ENCODE results near the gene TMEM120B. TPM values are rescaled to one million over a fixed set of nuclear protein-coding genes. Genes with fewer than 3 reads are reported as not detected.
"Not testable (repeated sequence)": the region's sequence is repeated elsewhere in the genome, so short reads cannot be mapped to it uniquely, and the experiment has no call there.

TMEM120B gene
- 7.8 TPM for total RNA-seq

DNA sequence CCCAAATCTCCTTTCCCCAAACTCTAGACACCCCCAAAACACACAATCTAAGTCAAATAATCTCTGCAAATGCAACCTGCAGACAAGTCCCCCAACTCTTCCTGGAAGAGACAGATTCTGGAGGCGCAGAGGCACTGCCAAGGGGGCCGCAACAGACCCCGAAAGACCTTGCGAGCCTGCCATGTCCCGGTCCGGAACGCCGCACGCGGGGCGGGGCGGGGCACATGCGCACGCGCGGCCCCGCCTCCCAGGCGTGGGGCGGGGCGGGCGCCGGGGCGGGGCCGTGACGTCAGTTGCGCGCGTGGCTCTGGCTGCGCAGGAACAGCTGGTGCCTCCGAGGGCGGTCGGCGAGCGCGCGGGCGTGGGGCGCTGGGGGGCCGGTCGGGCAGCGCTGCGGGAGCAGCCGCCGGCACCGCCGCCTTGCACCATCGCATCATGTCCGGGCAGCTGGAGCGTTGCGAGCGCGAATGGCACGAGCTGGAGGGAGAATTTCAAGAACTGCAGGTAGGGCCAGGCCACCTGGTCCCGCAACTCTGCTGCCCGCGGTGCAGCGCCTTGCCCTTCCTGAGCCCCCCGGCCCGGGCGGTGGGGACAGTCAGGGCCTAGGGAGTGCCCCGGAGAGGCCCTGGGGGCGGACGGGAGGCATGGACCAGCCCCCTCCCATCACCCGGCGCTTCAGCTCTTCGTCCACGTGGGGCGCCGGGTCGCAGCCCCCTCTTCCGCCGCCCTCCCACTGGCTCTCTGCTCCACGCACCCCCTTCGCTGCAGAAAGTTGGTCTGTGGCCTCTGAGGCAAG lies at the start of gene TMEM120B:
Gene TMEM120B (plus strand): TSS at position 292 of the 796 bp plus-strand sequence. CDS start 144 bp downstream, at position 436.
- peak; percentile 79 to 83 (median 82) for DNase-seq (ENCODE audit: low read depth in 2 of 3, low spot score in 2 of 3)

DNA sequence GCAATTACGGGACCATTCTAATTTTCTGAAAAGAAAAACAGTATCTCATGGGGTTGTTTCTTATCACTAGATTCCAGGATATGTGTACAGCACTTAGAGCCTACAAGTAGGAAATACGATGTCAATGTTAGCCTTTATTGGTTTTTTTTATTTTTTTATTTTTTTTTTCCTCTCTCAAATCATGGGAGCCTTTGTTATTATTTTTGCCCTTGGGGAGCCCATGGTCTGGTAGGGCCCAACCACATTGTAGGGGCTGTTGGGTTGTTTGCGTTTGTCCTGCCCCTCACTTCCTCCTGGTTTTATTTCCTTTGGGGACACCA lies 49.0 kb upstream of the TMEM120B start:
- no peak for DNase-seq (ENCODE audit: low read depth in 2 of 3, low spot score in 2 of 3)

DNA sequence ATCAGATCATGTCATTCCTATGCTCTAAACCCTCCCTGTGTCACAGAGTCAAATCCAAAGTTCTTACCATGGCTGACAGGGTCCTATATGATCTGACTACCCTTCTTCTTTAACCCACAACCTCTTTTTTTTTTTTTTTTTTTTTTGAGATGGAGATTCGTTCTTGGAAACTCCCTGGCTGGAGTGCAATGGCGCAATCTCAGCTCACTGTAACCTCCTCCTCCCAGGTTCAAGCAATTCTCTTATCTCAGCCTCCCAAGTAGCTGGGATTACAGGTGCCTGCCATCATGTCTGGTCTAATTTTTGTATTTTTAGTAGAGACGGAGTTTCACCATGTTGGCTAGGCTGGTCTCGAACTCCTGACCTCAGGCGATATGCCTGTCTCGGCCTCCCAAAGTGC lies 45.7 kb upstream of the TMEM120B start:
- DNase-seq (ENCODE audit: low read depth in 2 of 3, low spot score in 2 of 3), result not testable (repeated sequence)

DNA sequence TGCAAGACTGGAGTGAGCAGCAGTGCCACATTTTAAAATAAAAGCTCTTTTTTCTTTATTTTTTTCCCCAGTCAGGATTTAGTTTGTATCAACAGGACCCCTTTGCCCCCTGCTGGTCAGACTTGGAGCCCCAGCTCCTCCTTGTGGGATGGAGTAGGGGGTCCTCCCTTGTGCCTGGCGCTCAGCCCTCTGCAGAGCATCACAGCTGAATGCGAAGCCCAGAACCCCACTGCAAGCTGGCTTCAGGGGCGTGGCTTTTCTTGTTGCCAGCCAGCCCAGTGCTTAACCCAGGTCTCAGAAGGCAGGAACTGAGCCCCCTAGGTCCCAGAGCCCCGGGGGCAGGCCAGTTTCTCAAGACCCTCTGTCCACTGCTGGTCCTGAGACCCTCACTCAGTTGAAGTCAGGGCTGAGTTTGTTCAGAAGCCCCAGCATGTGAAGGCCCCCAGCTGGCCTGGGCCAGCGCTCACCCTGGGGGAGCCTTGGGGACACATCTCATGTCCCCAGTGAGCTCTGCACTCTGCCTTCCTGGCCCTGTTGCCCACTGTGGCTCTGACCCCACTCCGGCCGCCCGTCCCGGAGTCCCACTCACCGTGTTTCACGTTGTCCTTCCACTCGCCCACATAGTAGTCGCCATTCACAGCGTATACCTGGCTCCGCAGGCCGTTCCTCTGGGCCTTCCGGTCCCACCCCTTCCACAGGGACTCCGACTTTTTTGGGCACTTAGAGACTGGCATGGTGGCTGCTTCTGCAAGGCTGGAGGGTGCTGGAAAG lies 43.6 kb upstream of the TMEM120B start:
- DNase-seq (ENCODE audit: low read depth in 2 of 3, low spot score in 2 of 3), result peak in 2 of 3 donors; percentile 73 to 84

DNA sequence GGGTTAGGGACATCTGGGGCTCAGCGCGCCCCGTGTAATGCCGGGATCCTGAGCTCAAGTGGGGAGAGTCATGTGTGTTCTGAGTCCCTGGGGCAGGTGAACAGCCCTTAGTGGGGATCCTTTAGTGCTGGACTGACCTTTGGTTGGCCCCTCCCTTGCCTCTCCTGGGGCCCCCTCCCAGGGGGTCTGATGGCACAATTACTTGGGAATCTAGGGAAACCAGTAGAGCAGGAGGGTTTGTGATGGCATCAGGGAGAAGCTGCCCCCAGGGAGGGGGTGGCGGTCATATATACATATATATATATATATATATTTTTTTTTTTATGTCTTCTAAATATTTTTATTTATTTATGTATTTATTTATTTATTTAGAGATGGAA lies 43.0 kb upstream of the TMEM120B start, which contains the start of gene MORN3:
Gene MORN3 (minus strand): TSS at position 134 of the 380 bp plus-strand sequence. CDS start 171 bp downstream, outside the sequence.
- DNase-seq (ENCODE audit: low read depth in 2 of 3, low spot score in 2 of 3), result no peak

DNA sequence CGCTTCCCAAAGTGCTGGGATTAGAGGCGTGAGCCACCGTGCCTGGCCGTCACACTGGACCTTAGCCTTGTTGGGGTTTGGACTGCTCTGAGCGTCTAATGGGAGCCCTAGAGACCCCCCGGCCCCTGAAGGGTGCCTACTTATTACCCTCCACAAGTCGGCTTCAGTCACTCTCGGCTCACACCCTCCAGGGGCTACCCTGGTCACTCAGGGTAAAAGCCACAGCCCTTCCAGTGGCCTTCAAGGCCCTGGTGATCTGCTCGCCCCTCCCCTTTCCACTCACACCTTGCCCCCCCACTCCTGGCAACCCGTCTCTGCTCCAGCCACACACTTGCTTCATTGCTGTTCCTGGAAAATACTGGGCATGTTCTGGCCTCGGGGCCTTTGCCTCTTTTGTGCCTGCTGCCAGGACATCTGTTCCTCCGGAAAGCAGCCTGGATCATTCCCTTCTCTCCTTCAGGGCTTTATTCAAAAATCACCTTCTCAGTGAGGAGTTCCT lies 39.5 kb upstream of the TMEM120B start:
- DNase-seq (ENCODE audit: low read depth in 2 of 3, low spot score in 2 of 3), result no peak

DNA sequence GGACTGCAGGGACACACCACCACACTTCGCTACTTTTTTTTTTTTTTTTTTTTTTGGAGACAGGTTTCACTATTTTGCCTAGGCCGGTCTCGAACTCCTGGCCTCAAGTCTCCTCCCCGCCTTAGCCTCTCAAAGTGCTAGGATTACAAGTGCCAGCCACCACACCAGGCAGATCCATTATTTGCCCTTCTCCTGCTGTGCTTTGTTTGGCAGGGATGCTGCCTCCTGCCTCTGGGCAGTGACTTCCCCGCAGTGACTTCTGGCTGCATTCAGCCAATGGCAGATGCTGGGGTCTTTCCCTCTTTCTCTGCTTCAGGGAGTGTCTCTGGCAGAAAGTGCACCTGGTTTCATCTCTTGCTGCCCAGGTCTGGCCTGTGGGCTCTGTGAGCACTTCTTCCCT lies 36.4 kb upstream of the TMEM120B start:
- DNase-seq (ENCODE audit: low read depth in 2 of 3, low spot score in 2 of 3), result no peak

DNA sequence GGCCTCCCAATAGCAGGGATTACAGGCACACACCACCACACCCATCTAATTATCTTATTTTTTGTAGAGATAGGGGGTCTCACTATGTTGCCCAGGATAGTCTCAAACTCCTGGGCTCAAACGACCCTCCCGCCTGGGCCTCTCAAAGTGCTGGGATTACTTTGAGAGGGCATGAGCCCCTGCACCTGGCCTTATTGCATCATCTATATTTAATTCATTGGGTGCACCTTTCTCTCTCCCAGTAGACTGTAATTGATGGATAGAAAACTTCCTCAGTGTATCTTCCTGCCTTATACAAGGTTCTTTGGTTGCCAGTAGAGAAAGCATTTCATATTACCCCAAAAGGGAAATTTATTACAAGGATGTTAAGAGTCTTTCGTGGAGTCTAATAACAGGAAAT lies 34.2 kb upstream of the TMEM120B start:
- DNase-seq (ENCODE audit: low read depth in 2 of 3, low spot score in 2 of 3), result no peak

DNA sequence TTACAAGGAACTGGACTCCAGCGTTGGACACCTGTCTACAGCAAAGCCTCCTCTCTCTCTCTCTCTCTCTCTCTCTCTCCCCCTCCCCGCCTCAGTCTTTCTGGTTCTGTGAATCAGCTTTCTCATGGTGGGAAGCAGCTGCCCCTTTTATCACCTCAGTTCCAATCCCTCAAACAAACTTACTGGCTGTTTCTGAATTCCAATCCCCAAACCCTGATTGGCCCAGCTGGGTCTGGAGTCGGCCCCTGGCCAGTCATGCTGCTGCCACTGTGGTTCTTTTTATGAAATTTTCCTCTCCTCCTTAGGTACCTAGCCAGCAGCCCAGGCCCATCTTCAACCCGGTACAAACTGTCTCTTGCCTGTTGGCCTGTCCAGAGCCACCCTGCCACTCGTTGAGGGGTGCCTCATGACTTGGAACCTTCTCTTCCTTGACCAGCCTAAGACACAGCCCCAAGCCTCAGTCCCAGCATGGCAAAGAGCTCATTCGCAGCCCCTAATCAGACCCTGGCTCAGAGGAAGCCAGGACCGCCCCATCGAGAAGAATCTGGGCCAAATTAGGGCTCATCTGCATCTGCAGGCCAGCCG lies 33.7 kb upstream of the TMEM120B start:
- DNase-seq (ENCODE audit: low read depth in 2 of 3, low spot score in 2 of 3), result no peak

DNA sequence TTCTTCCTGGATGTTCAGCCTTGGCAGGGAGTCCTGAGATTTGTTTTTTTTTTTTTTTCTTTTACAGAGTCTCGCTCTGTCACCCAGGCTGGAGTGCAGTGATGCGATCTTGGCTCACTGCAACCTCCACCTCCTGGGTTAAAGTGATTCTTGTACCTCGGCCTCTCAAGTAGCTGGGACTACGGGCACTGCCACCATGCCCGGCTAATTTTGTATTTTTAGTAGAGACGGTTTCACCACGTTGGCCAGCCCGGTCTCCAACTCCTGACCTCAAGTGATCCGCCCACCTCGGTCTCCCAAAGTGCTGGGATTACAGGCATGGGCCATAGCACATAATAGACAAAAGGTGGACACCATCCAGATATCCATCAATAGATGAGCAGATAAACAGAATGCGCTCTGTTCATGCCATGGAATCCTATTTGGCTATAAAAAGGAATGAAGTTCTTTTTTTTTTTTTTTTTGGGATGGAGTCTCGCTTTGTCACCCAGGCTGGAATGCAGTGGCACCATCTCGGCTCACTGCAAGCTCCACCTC lies 32.8 kb upstream of the TMEM120B start:
- not testable (repeated sequence) for DNase-seq (ENCODE audit: low read depth in 2 of 3, low spot score in 2 of 3)

DNA sequence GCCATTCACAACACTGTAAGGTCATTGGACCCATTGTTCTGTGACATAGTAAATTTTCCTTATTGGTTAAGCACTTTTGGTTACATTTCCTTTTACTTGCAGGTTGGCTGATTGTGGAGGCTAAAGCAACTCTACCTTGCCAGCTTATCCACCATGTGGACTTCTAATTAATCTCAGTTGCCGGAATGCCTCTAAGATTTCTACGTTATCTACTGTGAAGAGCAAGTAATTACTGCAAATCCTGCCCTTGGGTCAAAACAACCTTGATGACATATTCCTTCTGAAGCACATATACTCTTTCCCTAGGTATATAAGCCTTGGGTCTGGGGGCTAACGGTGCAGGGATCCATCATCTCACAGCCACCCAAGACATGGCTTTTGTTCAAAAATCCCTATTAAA lies 23.6 kb upstream of the TMEM120B start:
- DNase-seq (ENCODE audit: low read depth in 2 of 3, low spot score in 2 of 3), result no peak

DNA sequence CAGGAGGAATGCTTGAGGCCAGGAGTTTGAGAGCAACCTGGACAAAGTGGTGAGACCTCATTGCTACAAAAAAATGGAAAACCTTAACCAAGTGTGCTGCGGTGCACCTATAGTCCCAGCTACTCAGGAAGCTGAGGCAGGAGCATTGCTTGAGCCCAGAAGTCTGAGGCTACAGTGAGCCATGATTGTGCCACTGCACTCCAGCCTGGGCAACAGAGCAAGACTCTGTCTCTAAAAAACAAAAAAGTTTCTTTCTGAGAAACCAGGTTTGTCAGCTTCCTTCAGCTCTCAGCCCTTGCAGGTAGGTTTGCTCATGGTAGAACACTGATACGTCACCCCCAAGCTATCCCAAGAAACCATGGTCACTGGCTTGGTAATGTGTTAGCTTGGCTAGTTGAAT lies 23.1 kb upstream of the TMEM120B start:
- DNase-seq (ENCODE audit: low read depth in 2 of 3, low spot score in 2 of 3), result no peak

DNA sequence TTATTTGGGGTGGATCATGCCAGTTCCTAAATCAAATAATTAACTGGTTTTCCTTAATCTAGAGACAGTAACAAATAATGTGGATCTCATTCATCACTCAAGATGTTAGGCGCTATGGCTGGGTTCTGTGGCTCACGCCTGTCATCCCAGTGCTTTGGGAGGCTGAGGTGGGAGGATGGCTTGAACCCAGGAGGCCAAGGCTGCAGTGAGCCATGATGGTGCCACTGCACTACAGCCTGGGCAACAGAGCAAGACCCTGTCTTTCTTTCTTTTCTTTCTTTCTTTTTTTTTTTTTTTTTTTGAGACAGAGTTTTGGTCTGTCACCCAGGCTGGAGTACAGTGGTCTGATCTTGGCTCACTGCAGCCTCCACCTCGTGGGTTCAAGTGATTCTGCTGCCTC lies 19.8 kb upstream of the TMEM120B start:
- not testable (repeated sequence) for DNase-seq (ENCODE audit: low read depth in 2 of 3, low spot score in 2 of 3)

DNA sequence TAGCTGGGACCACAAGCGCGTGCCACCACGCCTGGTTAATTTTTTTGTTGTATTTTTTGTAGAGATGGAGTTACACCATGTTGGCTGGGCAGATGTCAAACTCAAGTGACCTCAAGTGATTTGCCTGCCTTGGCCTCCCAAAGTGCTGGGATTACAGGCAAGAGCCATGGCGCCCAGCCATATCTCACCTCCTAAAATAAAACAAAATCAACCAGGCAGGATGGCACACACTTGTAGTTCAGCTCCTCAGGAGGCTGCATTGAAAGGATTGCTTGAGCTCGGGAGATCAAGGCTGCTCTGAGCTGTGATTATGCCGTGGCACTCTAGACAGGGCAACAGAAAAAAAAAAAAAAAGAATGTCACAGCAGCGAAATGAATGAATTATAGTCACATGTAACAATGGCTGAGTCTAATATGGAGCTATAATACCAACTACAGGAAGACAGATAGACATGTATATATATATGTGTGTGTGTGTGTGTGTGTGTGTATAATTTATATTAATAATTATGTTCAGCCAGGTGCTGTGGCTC lies 19.3 kb upstream of the TMEM120B start:
- no peak for DNase-seq (ENCODE audit: low read depth in 2 of 3, low spot score in 2 of 3)

DNA sequence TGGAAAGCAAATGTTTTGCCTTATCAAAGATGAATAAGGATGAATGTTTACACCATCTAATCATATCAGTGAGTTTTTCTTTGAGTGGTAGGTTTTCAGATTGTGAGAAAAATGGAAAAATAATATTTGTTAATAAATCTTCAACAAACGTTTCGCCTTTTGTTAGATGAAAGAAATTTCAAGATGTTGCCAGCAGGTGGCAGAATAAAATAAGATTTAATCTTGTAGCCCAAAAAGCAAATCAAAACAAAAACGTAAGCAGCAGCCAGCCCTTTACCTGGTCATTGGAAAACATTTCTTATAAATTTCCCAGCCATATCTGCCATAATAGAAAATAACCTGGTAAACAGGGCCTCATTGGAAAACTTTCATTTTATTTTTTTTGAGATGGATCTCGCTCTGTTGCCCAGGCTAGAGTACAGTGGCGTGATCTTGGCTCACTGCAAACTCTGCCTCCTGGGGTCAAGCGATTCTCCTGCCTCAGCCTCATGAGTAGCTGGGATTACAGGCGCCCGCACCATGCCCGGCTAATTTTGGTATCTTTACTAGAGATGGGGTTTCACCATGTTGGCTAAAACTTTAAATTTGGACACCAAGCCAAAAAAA lies 15.4 kb upstream of the TMEM120B start:
- DNase-seq (ENCODE audit: low read depth in 2 of 3, low spot score in 2 of 3), result peak in 2 of 3 donors; percentile 37 to 77

DNA sequence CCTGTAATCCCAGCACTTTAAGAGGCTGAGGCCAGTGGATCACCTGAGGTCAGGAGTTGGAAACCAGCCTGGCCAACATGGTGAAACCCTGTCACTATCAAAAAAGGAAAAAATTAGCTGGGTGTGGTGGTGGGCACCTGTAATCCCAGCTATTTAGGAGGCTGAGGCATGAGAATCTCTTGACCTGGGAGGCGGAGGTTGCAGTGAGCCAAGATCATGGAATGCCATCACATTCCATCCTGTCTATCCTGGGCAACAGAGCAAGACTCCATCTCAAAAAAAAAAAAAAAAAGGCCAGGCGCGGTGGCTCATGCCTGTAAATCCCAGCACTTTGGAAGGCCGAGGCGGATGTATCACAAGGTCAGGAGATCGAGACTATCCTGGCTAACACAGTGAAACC lies 14.7 kb upstream of the TMEM120B start:
- DNase-seq (ENCODE audit: low read depth in 2 of 3, low spot score in 2 of 3), result not testable (repeated sequence)

DNA sequence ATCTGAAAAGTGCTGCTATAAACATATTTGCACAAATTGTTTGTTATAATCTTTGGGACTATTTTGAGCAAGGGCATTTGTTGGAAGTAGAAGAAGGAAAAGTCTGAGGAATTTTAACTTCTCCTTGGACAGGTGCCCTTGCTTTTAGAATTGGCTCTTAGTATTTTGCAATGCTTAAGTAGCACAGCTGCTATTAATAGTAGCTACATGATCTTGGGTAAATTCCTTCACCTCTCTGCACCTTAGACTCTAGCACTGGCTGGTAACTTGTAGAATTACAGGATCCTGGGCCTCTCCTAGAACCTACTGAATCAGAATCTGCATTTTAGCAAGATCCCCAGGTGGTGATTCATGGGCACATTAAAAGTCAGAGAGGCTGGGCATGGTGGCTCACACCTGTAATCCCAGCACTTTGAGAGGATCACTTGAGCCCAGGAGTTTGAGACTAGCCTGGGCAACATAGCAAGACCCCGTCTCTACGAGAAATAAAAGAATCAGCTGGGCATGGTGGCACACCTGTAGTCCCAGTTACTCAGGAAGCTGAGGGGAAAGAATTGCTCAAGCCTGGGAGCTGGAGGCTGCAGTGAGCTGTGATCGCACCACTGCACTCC lies 10.8 kb upstream of the TMEM120B start:
- DNase-seq (ENCODE audit: low read depth in 2 of 3, low spot score in 2 of 3), result no peak

DNA sequence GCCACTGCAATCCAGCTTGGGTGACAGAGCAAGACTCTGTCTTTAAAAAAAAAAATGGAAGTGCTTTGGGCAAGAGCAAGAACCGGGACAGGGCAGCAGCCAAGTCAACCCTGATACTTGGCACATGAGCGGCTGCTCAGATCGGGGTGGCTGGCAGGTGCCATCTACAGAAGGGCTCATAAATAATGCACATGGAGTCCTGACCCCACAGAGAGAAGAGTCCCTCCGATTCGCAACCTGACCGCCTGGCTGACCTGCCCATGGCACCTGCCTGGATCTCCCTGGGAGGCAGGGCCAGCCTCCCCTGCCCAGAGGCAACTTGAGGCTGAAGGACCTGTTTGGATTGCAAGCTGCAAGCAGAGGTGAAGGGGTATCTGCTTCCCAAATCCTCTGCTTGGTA lies 9.6 kb upstream of the TMEM120B start:
- DNase-seq (ENCODE audit: low read depth in 2 of 3, low spot score in 2 of 3), result no peak

DNA sequence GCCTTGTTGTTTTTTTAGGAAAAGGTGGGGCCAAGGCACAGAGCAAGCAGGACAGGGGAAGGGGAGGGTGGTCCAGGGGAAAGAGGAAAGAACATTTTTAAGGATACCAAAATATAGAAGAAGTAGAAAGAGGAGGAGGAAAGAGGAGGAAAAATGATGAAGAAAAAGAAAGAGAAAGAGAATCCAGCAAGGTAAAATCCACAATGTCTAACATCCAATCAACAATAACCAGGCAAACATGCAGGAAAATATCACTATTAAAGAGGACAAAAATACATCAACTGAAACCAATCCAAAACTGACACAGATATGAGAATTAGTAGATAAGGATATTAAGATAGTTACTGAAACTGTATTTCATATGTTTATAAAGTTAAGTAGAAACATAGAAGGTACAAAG lies 7.0 kb upstream of the TMEM120B start:
- DNase-seq (ENCODE audit: low read depth in 2 of 3, low spot score in 2 of 3), result no peak

Measured in hematopoietic multipotent progenitor cell (in vitro differentiated cells).